Ishikawa (cell line): ENCODE results near the gene FBXO47.

Experiments used
- CEBPB ChIP-seq: IDR thresholded peaks from 2 replicates; pipeline ENCODE4 v1.6.1; 2012
- CREB1 ChIP-seq: IDR thresholded peaks from 2 replicates; pipeline ENCODE4 v1.6.1; 2012; ENCODE audit warnings: low read depth
- EGR1 ChIP-seq: IDR thresholded peaks from 2 replicates; pipeline ENCODE4 v1.6.1; 2012
- EP300 ChIP-seq: IDR thresholded peaks from 2 replicates; pipeline ENCODE4 v1.6.1; 2012; ENCODE audit warnings: borderline replicate concordance
- FOXM1 ChIP-seq: IDR thresholded peaks from 2 replicates; pipeline ENCODE4 v1.6.1; 2012; ENCODE audit warnings: low read depth, borderline replicate concordance
- NFIC ChIP-seq: IDR thresholded peaks from 2 replicates; pipeline ENCODE4 v1.6.1; 2012
- RAD21 ChIP-seq: IDR thresholded peaks from 2 replicates; pipeline ENCODE4 v1.6.1; 2012; ENCODE audit warnings: low read depth
- TAF1 ChIP-seq: IDR thresholded peaks from 2 replicates; pipeline ENCODE4 v1.6.1; 2012; ENCODE audit warnings: low read depth, mild to moderate bottlenecking
- TCF12 ChIP-seq: IDR thresholded peaks from 2 replicates; pipeline ENCODE4 v1.6.1; 2012; ENCODE audit warnings: low read depth
- TEAD4 ChIP-seq: IDR thresholded peaks from 2 replicates; pipeline ENCODE4 v1.6.1; 2012
- YY1 ChIP-seq: IDR thresholded peaks from 2 replicates; pipeline ENCODE4 v1.6.1; 2012; ENCODE audit warnings: low read depth
- ZBTB7A ChIP-seq: IDR thresholded peaks from 2 replicates; pipeline ENCODE4 v1.6.1; 2012; ENCODE audit warnings: low read depth
- TF ChIP-seq, protein P1 (sequence below): IDR thresholded peaks from 2 replicates; pipeline ENCODE4 v1.6.1; 2012
- TF ChIP-seq, protein P2 (sequence below): IDR thresholded peaks from 2 replicates; pipeline ENCODE4 v1.6.1; 2012; ENCODE audit warnings: low read depth, mild to moderate bottlenecking
- TF ChIP-seq, protein P3 (sequence below): IDR thresholded peaks from 2 replicates; pipeline ENCODE4 v1.6.1; 2012

Gene FBXO47

DNA sequence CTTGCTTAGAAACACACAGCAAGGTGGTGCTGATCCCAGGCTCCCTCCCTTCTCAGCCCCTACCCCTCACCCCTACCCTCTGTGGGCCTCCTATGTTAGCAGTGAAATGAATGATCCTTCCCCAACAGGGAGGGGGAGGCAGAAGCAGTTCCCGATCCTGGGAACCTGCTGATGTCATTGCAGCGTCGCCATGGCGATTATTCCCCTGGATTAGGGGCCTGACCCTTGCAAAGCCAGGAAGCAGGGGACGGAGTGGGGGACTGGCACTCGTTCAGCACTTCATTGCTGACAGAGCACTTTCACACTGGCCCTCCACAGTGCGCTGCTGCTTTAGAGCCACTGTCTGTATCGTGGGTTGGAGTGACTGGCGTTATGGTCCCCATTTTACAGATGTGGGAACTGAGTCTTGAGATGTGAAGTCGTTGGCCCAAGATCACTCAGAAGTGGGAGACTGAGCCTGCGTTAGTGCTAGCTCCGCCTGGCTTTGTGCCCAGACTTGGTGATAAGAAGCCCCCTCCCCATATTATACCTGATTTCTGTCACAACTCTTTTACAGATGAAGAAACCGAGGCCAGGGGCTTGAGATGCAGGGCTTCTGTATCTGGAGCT lies 70.8 kb downstream of the FBXO47 start:
- no peak for TF ChIP-seq CREB1
- TF ChIP-seq, protein P1, sequence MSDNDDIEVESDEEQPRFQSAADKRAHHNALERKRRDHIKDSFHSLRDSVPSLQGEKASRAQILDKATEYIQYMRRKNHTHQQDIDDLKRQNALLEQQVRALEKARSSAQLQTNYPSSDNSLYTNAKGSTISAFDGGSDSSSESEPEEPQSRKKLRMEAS = no peak
- TF ChIP-seq, protein P2, sequence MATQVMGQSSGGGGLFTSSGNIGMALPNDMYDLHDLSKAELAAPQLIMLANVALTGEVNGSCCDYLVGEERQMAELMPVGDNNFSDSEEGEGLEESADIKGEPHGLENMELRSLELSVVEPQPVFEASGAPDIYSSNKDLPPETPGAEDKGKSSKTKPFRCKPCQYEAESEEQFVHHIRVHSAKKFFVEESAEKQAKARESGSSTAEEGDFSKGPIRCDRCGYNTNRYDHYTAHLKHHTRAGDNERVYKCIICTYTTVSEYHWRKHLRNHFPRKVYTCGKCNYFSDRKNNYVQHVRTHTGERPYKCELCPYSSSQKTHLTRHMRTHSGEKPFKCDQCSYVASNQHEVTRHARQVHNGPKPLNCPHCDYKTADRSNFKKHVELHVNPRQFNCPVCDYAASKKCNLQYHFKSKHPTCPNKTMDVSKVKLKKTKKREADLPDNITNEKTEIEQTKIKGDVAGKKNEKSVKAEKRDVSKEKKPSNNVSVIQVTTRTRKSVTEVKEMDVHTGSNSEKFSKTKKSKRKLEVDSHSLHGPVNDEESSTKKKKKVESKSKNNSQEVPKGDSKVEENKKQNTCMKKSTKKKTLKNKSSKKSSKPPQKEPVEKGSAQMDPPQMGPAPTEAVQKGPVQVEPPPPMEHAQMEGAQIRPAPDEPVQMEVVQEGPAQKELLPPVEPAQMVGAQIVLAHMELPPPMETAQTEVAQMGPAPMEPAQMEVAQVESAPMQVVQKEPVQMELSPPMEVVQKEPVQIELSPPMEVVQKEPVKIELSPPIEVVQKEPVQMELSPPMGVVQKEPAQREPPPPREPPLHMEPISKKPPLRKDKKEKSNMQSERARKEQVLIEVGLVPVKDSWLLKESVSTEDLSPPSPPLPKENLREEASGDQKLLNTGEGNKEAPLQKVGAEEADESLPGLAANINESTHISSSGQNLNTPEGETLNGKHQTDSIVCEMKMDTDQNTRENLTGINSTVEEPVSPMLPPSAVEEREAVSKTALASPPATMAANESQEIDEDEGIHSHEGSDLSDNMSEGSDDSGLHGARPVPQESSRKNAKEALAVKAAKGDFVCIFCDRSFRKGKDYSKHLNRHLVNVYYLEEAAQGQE = no peak
- no peak for TF ChIP-seq YY1
- TF ChIP-seq EP300 = no peak

DNA sequence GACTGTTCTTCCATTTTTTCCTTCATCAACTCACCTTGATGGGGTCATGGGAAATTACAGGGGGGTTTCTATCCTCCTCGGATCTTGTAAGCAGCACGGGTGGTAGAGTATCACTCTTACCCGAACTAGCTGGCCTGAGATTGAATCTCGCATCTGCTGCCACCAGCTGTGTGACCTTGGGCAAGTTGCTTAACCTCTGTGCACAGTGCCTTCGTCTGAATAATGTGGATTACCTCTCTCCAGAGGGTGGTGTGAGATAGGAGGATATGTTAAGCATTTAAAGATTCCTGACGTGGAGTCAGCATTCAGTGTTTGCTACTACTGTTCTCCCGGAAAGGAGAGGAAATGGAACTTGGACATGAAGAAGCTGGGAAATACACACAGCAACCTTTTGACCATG lies 72.9 kb downstream of the FBXO47 start:
- TF ChIP-seq, protein P1 = no peak
- TF ChIP-seq EGR1 (no peak), YY1 (no peak), CEBPB (no peak), TCF12 (no peak), FOXM1 (no peak), EP300 (no peak), ZBTB7A (no peak)
- TF ChIP-seq, protein P2 = no peak
- TF ChIP-seq, protein P3, sequence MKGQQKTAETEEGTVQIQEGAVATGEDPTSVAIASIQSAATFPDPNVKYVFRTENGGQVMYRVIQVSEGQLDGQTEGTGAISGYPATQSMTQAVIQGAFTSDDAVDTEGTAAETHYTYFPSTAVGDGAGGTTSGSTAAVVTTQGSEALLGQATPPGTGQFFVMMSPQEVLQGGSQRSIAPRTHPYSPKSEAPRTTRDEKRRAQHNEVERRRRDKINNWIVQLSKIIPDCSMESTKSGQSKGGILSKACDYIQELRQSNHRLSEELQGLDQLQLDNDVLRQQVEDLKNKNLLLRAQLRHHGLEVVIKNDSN = no peak

DNA sequence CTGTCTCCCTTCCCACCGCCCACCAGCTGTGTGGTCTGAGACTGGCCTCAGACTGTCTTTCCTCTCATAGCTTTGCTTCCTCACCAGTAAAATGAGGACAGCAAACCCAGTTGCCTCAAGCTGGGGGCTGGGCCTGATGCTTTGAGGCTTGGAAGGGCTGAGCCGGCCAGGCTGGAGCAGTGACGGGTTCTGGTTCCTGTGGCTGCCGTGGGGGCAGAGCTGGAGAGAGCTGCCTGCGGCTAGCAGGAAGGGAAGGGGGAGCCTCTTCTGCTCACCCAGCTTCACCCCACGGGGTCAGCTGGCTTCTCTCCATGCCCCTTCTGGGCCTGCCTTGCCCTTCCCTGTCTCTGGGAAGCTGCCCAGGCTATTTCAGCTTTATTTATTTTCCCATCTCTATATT lies 73.6 kb downstream of the FBXO47 start:
- no peak for TF ChIP-seq NFIC
- no peak for TF ChIP-seq EP300
- TF ChIP-seq TEAD4 = no peak
- TF ChIP-seq TAF1 = no peak
- TF ChIP-seq ZBTB7A = no peak
- TF ChIP-seq, protein P2 = no peak
- TF ChIP-seq RAD21 = no peak
- TF ChIP-seq CEBPB = no peak
- TF ChIP-seq, protein P3 = no peak
- TF ChIP-seq FOXM1 = no peak
- no peak for TF ChIP-seq YY1
- TF ChIP-seq, protein P1 = no peak
- TF ChIP-seq CREB1 = no peak
- TF ChIP-seq EGR1 = no peak
- TF ChIP-seq TCF12 = no peak

DNA sequence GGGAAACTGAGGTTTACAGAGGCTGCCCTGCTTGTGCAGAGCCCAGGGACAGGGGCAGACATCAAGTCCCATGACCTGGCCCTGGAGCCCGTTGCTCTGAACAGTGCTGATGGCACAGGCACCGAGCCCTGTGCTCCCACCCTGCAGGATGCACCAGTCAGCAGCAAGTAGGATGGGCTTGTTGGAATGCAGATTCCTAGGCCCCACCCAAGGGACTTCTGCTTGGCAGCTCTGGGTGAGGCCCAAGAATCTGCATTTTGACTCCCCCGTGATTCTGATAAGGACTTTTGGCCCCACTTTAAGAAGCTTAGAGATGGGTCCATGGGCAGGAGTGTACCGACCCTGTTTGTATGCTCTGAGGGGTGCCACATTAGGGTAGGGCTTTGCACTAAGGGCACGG lies 74.1 kb downstream of the FBXO47 start:
- TF ChIP-seq, protein P3 = no peak
- TF ChIP-seq, protein P2 = no peak
- TF ChIP-seq TEAD4 = no peak
